SHP77 (cell line): ENCODE measurements around the gene SRMS.

ENCODE experiments used
- DNase-seq, 2 experiments: peaks; one replicate each; lab custom pipeline; 2025; lab: John Stamatoyannopoulos, UW

Gene SRMS, protein sequence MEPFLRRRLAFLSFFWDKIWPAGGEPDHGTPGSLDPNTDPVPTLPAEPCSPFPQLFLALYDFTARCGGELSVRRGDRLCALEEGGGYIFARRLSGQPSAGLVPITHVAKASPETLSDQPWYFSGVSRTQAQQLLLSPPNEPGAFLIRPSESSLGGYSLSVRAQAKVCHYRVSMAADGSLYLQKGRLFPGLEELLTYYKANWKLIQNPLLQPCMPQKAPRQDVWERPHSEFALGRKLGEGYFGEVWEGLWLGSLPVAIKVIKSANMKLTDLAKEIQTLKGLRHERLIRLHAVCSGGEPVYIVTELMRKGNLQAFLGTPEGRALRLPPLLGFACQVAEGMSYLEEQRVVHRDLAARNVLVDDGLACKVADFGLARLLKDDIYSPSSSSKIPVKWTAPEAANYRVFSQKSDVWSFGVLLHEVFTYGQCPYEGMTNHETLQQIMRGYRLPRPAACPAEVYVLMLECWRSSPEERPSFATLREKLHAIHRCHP

DNA sequence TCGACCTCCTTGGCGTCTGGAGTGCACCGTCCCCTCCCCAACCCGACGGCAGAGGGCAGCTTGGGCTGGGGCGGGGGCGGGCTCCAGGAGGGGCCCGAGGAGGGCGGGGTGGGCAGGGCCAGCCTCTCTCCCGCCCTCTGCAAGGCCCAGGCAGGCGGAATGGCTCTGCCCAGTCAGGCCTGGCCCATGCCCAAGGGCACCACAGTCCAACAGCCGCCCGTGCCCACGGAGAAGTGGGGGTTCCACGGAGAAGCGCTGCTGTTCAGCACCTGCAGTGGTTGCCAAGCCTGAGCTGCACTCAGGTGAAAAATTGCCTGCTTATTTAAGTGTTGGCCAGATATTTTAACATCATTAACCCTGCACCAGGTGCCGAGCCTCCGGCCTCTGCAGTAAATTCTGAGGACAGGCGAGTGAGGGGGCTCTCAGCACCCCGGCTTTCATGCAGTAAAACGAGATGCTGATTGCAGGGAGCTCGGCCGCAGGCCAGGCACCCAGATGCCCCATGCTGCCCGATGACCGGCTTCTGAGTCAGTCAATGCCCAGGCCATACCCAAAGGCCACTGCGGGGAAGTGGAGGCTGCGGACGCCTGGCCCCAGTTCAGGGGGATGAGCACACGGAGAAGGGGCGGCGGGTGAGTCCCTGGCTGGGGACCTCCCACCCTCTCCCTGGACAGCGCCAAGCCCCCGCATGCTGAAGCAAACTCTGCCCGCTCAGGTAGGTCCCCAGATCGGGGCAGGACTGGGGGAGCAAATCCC lies at the start of gene SRMS:
TSS of gene SRMS (minus strand) at position 25 of the 756 bp plus-strand sequence. CDS start 286 bp downstream, outside the sequence.
- no peak for DNase-seq

DNA sequence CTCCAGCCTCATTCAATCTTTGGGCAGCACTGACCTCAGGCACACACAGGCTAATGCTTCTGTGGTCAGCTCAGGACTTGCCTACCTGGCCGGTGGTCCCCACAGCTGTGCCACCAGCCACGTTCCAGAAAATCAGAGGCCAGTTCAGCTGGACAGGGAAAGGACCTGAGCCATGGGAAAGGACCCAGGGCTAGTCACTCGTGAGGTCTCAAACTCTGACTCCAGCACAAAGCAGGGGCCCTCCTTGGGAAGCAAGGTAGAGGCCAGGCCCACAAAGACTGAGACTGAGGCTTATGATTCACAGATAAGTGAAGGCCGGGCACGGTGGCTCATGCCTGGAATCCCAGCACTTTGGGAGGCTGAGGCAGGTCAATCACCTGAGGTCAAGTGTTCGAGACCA lies 48.9 kb upstream of the SRMS start:
- no peak for DNase-seq

DNA sequence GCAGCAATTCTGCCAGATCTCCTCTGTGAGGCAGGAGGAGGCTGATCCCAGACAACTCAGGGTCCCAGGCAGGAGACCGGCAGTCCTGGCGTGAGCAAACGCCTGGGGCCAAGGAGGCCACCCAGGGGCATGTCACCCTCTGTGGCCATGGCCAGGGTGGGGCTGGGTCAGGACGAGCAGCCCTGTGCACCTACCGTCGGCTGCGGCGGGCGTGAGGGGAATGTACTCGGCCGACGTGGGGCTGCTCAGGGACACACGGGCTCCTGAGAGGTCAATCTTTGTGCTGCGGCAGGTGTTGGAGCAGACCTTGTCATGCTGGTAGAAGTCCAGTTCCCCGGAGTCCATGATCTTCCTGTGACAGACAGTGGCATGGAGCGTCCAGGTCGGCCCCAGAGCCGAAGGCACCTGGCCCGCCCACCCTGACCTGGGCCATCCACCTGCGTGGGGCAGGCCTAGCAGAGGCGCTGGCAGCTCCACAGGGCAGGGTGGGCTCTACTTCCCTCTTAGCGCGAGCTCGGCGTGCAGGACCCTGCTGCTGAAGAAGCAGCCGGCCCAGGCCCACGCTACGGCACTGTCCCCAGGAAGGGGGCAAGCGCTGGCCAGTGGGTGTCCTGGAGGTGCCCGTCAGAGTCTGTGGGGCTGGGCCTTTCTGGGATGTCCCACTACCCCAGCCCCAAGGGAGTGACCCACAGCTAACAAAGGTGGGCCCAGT lies 48.0 kb upstream of the SRMS start:
- DNase-seq = no peak

DNA sequence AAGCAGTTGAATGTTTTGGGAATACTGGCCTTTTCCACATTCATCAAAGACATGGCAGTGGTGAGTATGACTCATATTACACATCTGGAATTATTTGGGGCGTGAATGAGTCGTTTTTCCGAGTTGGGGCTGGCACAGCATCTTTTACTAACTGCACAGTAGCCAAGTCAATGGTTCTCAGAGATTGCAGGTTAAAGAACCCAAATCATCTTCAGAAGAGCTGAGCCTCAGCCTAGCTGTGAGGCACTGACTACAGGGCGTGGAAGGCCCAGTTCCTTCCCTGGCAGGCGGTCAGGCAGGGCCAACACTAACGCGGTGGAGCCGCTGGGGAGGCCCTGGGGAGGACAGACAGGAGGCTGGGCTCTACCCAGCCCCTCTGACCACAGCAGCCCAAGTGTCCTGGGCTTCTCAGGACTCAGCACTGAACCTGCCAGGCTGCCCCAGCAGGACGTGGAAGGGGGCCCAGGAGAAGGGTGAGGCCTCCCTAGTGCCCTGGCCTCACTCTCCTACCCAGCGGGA lies 46.6 kb upstream of the SRMS start:
- DNase-seq = no peak

DNA sequence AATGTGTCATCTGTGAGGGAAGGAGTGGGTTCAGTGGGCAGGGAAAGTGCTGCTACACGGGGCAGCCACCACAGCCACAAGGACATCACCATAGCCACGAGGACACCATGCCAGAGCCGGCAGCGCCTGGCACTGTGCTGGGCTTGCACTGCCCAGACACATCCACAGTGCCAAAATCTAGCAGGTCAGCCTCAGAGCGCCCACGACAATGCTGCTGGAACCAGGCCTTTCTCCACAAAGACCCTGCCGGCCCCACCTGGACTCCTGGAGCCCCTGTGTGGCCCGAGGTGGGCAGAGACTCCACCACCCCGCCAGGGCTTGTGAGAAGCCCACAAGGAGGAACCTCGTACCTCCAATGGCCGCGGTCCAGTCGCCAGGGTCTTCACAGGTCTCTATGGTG lies 45.1 kb upstream of the SRMS start:
- DNase-seq = no peak

DNA sequence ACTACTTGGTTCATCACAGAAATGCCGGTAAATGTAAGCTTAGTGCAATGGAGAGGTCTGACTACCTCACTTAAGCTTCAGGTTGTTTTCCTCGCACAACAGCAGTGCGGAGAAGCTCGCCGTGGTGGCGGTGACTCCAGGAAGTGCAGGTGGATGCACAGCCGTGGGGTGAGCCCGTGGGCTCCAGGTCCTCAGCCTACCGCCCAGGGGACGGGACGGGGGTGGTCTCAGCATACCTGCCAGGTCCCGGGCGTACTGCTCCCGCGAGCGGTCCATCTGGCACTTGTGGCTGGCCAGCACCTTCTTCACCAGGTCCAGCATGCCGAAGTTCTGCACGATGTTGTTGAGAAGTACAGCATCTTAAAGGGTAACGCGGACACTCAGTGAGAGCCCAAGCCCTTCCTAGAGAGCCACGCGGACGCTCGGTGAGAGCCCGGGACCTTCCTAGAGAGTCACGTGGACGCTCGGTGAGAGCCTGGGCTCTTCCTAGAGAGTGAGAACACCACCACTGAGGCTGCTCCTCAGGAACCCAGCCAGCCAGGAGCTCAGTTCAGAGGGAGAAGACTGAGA lies 44.3 kb upstream of the SRMS start:
- DNase-seq = no peak

DNA sequence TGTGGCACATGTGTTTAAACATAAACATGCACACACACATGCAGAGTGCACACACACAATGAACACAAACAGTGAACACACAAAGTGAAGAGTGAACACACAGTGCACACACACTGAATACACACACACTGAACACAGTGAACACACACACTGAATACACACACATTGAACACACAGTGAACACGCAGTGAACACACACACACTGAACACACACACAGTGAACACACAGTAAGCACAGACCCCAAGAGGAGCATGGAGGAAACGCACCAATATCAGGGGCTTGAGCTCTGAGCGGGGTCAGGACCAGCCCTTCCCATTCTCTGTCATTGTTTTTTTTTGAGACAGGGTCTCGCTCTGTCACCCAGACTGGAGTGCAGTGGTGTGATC lies 43.6 kb upstream of the SRMS start:
- no peak for DNase-seq

DNA sequence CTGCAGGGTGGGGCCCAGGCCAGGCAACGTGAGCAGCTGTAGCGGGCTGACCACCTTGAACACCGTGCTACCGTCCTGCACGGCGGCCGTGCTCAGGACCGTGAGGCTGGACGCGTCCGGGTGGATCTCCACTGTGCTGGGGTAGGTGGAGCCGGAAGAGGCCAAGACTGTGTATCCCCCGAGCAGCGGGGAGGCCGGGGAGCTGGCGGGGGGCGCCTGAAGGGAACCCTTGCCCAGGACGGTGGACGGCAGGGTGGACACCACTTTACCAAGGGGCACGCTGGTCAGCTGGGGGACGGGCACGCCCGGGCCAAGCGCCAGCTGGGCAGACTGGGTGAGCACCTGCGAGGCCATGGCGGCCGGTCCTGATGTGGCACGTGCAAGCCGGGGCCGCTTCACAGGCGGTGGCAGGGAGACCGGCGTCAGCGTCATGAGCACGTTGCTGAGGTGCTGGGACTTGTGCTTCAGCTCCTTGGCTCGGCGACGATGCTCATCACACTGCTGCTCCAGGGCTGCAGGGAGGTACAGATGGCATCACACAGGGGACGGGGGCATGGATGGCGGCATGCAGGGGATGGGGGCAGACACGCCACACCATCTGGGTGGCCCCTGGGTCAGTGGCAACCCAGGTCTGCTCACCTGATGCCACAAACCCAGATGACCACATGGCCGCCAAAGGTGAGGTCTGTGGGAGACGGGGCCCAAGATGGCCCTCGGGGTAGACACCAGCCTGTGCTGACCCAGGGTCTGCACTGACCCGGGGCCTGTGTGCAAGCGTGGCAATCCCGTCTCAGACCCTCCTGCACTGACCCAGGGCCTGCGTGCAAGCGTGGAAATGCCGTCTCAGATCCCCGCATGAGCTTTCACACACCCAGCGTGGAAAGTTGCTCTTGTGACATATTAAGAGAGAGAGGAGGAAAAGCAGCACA lies 42.9 kb upstream of the SRMS start:
- no peak for DNase-seq

DNA sequence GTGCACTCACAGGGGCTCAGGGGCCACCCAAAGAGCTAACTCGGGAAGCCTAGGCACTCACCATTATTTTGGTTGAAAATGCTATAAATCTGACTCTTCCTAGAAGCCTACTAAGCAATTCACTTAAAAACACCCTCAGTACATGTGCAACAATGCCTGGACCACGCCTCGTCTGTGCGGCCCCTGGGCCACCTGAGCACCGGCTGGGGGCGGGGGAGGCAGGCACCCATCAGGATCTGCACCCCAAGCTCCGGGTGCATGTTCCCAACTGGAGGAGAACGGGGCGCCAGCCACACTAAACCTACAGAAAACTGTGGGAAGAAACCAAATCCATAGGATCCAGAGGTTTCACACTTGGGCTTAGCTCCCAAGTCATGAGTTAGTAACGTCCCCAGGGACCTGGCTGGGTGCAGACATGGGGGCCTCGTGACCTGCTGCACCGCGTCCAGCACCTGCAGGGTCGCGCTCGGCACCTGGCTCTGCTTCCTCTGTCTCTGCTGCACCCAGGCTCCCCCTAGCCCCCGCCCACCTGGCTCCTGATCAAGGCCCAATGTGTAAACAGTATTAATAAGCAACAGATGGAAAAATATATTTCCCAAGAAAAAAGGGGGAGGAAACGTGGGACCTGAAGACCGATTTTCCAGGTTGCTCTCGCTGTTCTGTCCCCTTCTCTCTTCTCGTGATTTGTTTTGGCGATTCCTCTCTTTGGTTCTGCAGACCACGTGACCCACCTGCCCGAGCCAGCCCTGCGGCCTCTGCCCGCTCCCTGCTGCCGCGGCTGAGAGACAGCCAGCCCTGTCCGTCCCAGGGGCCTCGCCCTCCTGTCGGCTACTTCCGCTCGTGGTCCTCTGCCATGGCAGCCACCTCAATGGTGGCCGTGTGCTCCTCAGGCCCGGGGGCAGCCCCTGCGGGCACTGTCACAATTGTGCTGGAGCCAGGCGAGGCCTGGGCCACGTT lies 42.0 kb upstream of the SRMS start:
- DNase-seq = no peak

DNA sequence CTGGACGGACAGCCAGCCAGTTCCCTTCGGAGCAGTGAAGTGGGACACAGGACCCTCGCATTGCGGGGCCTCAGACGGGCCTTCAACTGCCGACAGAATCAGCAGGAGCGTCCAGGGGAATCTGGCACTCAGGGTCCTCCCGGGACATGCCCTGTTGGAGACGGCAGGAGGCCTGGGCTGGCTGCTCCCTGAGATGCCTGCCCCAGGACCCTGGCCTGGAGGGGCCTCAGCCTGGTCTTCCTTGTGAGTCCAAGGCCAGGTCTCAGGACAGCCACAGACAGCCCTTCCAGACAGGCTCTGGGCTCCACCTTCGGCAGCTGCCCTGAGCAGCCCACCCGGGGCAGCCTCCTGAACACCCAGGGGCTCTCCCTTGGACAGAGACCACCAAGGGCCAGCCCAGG lies 41.1 kb upstream of the SRMS start:
- DNase-seq = no peak

DNA sequence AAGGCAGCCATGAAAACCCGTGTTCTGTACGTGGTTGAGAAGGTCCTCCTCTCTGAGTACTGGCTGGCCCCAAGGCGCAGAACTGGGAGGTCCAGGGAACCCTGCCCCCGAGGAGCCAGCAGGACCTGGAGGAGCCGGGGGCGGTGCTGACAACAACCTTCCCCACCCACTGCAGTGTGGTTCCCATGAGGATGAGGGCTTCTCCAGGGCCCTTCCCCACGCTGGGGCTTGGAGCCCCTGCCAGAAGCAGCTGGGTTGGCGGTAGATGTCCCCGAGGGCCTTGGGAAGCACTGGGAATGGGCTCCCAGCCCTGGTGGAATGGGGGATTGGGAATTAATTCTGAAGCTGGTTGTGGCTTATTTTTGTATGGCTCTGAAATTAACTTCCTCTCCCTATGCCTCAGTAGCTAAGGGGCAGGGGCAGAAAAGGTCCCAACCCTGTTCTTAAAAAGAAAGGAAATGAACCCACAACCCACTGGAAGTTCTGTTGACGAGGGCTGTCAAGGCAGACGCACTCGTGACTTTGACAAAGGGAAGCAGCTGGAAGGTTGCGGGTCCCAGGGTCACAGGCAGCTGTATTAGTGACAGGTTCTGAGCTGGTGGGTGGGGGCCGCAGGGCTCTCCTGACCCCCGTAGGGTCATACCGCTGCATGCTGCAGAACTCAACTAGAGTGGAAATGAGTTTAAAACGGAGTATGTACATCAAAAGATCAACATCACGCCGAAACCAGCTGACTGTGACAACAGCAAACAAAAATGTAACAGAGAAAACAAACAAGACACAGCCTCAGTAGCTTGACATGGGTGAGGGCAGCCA lies 40.4 kb upstream of the SRMS start:
- DNase-seq = no peak

DNA sequence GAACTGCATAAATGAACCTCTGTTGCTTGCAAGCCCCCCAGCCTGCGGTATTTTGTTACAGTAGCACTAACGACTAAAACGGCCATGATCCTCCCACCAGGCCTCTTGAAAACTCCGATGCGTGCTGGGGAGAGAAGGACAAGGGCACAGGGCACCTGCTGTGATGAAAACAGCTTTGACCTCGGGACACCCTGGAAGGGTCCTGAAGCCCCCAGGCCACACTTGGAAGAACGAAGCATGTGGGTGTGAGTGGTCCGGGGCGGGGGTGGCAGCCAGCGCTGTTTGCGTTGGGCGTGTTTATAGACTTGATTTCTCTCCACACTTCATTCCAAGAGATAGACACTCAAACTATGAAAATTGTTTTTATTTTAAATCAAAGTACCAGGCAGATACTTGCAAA lies 39.7 kb upstream of the SRMS start:
- no peak for DNase-seq

DNA sequence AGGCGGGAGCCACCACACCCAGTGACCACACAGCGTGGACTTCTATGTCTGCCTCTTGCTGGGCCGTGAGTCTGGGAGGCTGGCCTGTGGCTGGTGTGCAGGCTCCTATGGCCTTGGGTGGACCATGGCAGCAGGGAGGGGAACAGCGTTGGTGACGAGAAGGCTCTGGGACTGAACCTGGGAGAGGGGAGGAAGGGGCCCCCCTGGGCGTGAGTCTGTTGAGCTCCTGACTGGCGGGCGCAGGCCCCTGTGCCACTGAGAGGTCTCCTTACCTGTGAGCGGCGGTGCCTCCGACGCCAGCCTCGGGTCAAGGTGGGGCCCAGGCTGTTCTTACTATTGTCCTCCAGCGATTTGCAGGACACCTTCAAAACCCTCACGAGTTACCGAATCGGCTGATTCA lies 39.2 kb upstream of the SRMS start:
- DNase-seq = no peak

DNA sequence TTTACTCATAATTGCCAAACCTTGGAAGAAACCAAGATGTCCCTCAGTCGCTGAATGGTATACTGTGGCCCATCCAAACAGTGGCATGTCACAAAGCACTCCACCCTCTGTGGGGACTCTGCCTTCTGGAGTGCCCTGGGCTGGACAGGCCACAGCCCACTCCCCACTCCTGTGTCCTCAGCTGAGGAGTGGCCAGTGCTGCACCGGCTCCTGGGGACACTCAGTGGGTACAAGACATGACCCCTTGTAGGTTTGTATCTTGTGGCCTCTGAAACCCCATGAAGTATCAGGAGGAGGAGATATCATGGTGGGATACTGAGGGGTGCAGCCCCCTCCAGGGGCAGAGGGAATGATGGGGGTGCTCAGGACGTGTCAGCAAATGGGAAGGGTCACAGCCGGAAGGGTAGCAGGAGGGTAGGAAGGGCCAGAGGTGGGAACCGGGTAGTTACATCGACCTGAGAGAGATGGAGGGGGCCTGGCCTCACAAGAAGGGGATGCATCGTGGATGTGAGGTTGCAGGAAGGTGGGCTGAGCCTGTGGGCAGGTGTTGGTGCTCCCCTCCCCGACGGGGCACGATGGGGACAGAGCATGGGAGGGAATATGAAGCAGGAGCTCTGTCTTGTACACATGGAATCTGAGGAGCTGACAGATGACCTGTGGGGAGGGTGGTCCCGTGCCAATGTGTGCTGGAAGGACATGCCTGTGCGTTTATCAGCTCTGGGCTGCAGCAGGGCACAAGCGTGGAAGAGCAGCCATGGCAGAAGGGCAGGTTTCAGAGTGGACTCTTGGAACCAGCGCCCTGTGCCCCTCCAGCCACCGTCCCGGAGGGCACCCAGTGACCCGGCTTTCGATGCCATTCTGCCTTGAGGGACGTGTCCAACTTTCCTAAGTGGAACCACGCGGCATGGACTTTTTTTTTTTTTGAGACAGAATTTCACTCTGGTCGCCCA lies 38.3 kb upstream of the SRMS start:
- DNase-seq = no peak

DNA sequence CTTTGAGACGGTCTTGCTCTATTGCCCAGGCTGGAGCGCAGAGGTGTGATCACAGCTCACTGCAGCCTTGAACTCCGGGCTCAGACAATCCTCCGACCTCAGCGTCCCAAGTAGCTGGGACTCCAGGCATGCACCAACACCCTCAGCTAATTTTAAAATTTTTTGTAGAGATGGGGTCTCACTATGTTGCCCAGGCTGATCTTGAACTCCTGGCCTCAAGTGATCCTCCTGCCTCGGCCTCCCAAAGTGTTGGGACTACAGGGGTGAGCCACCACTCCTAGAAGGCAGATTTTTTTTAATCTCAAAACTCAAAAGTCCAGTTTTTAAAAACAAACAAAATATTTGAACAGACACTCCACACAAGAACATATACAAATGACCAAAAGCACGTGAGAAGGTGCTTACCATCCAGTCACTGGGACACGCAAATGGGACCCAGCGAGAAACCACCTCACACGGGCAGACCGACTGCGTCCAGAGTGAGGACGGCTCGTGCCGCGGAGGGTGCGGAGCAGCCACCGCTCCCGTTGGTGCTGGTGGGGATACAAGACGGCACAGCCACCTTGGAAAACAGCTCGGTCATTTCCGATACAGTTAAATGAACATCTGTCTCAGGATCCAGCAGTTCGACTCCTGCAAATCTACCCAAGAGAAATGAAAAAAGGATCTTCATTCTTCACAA lies 35.0 kb upstream of the SRMS start:
- DNase-seq = no peak

DNA sequence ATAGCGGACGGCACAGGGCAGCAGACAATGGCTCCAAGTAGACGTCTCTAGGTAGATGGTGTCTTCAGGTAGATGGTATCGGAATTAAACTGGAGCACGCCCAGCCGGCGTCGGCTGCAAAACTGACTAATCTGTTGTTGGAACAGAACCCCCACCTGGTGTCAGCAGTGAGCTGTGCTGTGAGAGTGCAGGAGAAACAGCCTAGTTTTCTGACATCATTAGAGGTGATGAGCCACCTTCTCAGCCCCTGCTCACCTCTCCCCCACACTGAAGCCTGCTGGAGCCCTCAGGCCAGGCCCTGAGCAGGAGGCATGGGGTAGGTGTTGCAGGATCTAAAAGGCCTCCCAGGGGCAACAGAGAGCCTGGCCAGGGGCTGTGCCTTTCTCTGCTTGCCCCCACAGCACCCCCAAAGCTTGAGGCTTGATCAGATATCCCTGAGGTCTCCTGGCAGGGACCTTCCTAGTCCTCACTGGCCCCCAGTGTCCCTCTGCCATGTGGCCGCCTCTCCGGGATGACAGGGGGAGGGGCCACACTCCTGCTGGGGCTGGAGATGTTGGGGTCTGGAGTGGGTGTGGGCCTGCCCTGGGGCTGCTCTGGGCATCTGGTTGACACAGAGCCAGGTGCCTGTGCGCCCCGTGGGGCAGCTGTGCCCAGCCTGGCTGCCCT lies 33.4 kb upstream of the SRMS start:
- DNase-seq = peak; percentile 76 to 87
